ENCODE results near the gene SMIM24.

The SMIM24 gene

GRCh38 chr19:3524078-3524842, 43.9 kb upstream of the SMIM24 start:
- TF ChIP-seq ZFX (IDR thresholded peaks at IDR 0.05; ENCODE audit: borderline replicate concordance): no peak
- no peak for TF ChIP-seq CTCF (IDR thresholded peaks at IDR 0.05)
- no peak overlapping the region for H3K27ac ChIP-seq

- H3K27ac ChIP-seq: no peak overlapping the region
- TF ChIP-seq CTCF (IDR thresholded peaks at IDR 0.05) (no peak), ZFX (IDR thresholded peaks at IDR 0.05; ENCODE audit: borderline replicate concordance) (no peak)
Observed at GRCh38 chr19:3523361-3524077, 43.2 kb upstream of the SMIM24 start.

GRCh38 chr19:3522421-3523360, 42.4 kb upstream of the SMIM24 start:
- TF ChIP-seq CTCF (IDR thresholded peaks at IDR 0.05) (no peak), ZFX (IDR thresholded peaks at IDR 0.05; ENCODE audit: borderline replicate concordance) (no peak)
- no peak overlapping the region for H3K27ac ChIP-seq

GRCh38 chr19:3521104-3521445, 40.8 kb upstream of the SMIM24 start:
- H3K27ac ChIP-seq: no peak overlapping the region
- TF ChIP-seq CTCF (IDR thresholded peaks at IDR 0.05): no peak
- TF ChIP-seq ZFX (IDR thresholded peaks at IDR 0.05; ENCODE audit: borderline replicate concordance): no peak

GRCh38 chr19:3520166-3521103, 40.1 kb upstream of the SMIM24 start:
- no peak for TF ChIP-seq ZFX (IDR thresholded peaks at IDR 0.05; ENCODE audit: borderline replicate concordance)
- no peak for TF ChIP-seq CTCF (IDR thresholded peaks at IDR 0.05)
- no peak overlapping the region for H3K27ac ChIP-seq

- H3K27ac ChIP-seq: no peak overlapping the region
- no peak for TF ChIP-seq CTCF (IDR thresholded peaks at IDR 0.05)
- TF ChIP-seq ZFX (IDR thresholded peaks at IDR 0.05; ENCODE audit: borderline replicate concordance): no peak
Observed at GRCh38 chr19:3519126-3519525, 38.8 kb upstream of the SMIM24 start.
